ENCODE data around the gene TMCC3.
A peak's percentile ranks its signal among the peaks of the same experiment; 100 is the strongest.
"Not testable (repeated sequence)": the region's sequence is repeated elsewhere in the genome, so short reads cannot be mapped to it uniquely, and the experiment has no call there.

TMCC3 gene

GRCh38 chr12:94650143-94651056, at the start of gene TMCC3:
Gene TMCC3 (minus strand): TSS chr12:94650557. CDS start chr12:94650430, 127 bp downstream.
- H3K4me3 ChIP-seq (ENCODE audit: low read length): peak within 1 kb of the TSS; percentile 47
- TF ChIP-seq ZNF274 (IDR thresholded peaks at IDR 0.05; ENCODE audit: low read depth, low read length): no peak

GRCh38 chr12:94699801-94700200, 49.4 kb upstream of the TMCC3 start:
- no peak for TF ChIP-seq ZNF274 (IDR thresholded peaks at IDR 0.05; ENCODE audit: low read depth, low read length)

GRCh38 chr12:94698578-94698977, 48.2 kb upstream of the TMCC3 start:
- TF ChIP-seq ZNF274 (IDR thresholded peaks at IDR 0.05; ENCODE audit: low read depth, low read length): no peak
- H3K4me3 ChIP-seq (ENCODE audit: low read length): no peak overlapping the region

More at GRCh38 chr12:94699801-94700200, 49.4 kb upstream of the TMCC3 start:
- H3K4me3 ChIP-seq (ENCODE audit: low read length): no peak overlapping the region

- TF ChIP-seq ZNF274 (IDR thresholded peaks at IDR 0.05; ENCODE audit: low read depth, low read length): no peak
- no peak overlapping the region for H3K4me3 ChIP-seq (ENCODE audit: low read length)
These were observed 47.3 kb upstream of the TMCC3 start for GRCh38 chr12:94697631-94698030.

- TF ChIP-seq ZNF274 (IDR thresholded peaks at IDR 0.05; ENCODE audit: low read depth, low read length): no peak
These were observed 44.4 kb upstream of the TMCC3 start for GRCh38 chr12:94694732-94695131.

GRCh38 chr12:94692826-94693225, 42.5 kb upstream of the TMCC3 start:
- not testable (repeated sequence) for H3K4me3 ChIP-seq (ENCODE audit: low read length)

More at GRCh38 chr12:94694732-94695131, 44.4 kb upstream of the TMCC3 start:
- no peak overlapping the region for H3K4me3 ChIP-seq (ENCODE audit: low read length)

GRCh38 chr12:94690198-94690771, 39.9 kb upstream of the TMCC3 start:
- no peak for TF ChIP-seq ZNF274 (IDR thresholded peaks at IDR 0.05; ENCODE audit: low read depth, low read length)
- no peak overlapping the region for H3K4me3 ChIP-seq (ENCODE audit: low read length)

GRCh38 chr12:94689646-94690036, 39.3 kb upstream of the TMCC3 start:
- TF ChIP-seq ZNF274 (IDR thresholded peaks at IDR 0.05; ENCODE audit: low read depth, low read length): no peak
- H3K4me3 ChIP-seq (ENCODE audit: low read length): no peak overlapping the region

- TF ChIP-seq ZNF274 (IDR thresholded peaks at IDR 0.05; ENCODE audit: low read depth, low read length): no peak
These were observed 38.8 kb upstream of the TMCC3 start for GRCh38 chr12:94689002-94689645.

GRCh38 chr12:94687891-94688290, 37.5 kb upstream of the TMCC3 start:
- no peak overlapping the region for H3K4me3 ChIP-seq (ENCODE audit: low read length)
- TF ChIP-seq ZNF274 (IDR thresholded peaks at IDR 0.05; ENCODE audit: low read depth, low read length): no peak

More at GRCh38 chr12:94689002-94689645, 38.8 kb upstream of the TMCC3 start:
- H3K4me3 ChIP-seq (ENCODE audit: low read length): no peak overlapping the region

- no peak for TF ChIP-seq ZNF274 (IDR thresholded peaks at IDR 0.05; ENCODE audit: low read depth, low read length)
- H3K4me3 ChIP-seq (ENCODE audit: low read length): no peak overlapping the region
These were observed 36.7 kb upstream of the TMCC3 start for GRCh38 chr12:94686834-94687628.

- no peak for TF ChIP-seq ZNF274 (IDR thresholded peaks at IDR 0.05; ENCODE audit: low read depth, low read length)
- no peak overlapping the region for H3K4me3 ChIP-seq (ENCODE audit: low read length)
These were observed 34.2 kb upstream of the TMCC3 start for GRCh38 chr12:94684416-94685142.

GRCh38 chr12:94679554-94680195, 29.3 kb upstream of the TMCC3 start:
- no peak for TF ChIP-seq ZNF274 (IDR thresholded peaks at IDR 0.05; ENCODE audit: low read depth, low read length)

More at GRCh38 chr12:94679554-94680195, 29.3 kb upstream of the TMCC3 start:
- H3K4me3 ChIP-seq (ENCODE audit: low read length): no peak overlapping the region
